Measurements from ENCODE around the gene FAF1.
A peak's percentile ranks its signal among the peaks of the same experiment; 100 is the strongest.
"Not testable (repeated sequence)": the region's sequence is repeated elsewhere in the genome, so short reads cannot be mapped to it uniquely, and the experiment has no call there.

FAF1 gene

DNA sequence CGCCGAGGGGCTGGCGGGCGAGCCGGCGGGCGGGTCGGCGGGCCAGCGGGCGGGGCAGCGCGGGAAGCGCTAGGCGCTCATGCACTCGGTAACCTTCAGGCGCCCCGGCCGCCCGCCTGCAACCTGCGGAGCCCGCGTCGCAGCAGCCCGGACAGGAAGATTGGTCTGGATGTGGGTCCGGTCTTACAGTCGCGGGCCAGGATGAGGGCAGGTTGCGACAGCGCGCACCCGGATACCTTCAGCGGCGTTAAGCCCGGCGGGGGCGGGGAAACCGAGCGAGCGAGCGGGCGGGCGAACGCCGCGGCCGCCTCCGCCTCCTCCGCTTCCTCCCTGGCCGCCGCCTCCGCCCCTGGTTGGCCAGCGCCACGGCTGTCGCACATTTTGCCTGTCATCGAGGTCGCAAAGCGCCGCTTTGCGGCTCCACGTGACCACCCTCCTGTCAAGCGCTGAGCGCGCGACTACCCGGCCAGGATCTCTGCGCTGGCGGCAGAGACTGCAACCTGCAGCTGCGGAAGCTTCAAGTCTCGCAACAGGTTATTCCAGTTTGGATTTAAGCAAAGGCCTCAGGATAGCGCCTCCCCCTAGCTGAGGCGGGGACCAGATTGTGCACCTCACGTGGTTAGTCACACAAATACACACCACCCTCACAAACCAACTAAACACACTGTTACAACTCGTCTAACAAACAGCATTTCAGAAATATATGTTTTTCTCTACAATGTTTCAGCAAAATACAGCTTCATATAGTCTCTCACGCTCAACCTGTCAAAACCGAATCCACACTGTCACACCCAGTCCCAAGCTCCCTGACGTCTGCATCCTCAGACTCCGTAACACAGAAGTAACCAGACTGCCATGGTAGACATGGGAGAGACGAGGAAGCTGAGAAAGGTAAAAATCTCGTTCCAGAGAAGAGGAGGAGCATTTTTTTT lies at the start of gene FAF1:
Gene FAF1, minus strand, starts transcription at position 355 of the 932 bp plus-strand sequence. CDS start 456 bp downstream, outside the sequence.
- no peak for DNase-seq

GRCh38 chr1:51009381-51009780 lies 49.3 kb upstream of the FAF1 start:
- no peak for DNase-seq

DNA sequence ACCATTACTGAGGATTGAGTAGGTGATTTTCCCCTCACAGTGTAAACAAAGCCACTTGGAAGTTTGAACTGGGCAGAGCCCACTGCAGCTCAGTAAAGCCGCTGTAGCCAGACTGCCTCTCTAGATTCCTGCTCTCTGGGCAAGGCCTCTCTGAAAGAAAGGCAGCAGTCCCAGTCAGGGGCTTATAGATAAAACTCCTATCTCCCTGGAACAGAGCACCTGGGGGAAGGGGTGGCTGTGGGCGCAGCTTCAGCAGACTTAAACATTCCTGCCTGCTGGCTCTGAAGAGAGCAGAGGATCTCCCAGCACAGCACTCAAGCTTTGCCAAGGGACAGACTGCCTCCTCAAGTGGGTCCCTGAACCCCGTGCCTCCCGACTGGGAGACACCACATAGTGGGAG lies 45.5 kb upstream of the FAF1 start:
- DNase-seq: not testable (repeated sequence)

GRCh38 chr1:51002516-51002915 lies 42.4 kb upstream of the FAF1 start:
- DNase-seq: peak; percentile 41

DNA sequence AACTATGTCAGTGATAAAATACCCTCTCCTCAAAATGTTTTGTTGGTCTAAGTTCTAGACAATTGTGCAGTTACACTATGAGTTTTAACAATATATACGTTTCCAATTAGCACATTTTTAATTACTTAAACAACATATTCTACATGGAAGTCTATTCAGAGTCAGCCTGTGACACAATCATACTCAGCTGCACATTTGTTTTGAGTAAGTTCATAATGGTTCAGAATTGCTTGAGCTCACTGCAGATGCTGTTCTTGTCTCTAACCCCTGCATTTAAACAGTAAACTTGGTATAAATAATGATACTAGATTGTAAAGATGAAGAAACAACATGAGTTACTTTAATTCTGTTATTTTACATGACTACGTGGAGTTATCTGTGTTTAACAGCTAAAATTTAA lies 40.6 kb upstream of the FAF1 start:
- no peak for DNase-seq

- DNase-seq: no peak
Observed at GRCh38 chr1:51000160-51000559, 40.1 kb upstream of the FAF1 start.

GRCh38 chr1:50999375-50999774 lies 39.3 kb upstream of the FAF1 start:
- not testable (repeated sequence) for DNase-seq

DNA sequence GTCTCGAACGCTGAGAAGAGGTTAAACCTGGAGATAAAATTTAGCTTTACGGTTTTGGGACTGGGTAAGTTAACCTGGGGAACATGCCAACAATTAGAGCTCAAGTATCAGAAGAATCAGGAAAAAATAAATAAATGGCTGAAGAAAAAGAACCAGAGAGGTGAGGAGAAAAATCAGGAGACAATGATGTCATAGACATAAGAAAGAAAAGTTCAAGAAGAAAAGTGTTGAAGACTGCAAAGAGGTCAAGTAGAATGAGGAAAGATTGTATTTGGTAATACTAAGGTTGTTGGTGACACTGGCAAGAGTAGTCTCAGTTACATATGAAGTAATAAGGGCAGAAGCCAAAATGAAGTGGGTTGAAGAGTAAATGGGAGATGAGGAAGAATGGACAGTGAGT lies 36.0 kb upstream of the FAF1 start:
- DNase-seq: no peak

- DNase-seq: no peak
Observed at GRCh38 chr1:50995651-50996050, 35.6 kb upstream of the FAF1 start.

DNA sequence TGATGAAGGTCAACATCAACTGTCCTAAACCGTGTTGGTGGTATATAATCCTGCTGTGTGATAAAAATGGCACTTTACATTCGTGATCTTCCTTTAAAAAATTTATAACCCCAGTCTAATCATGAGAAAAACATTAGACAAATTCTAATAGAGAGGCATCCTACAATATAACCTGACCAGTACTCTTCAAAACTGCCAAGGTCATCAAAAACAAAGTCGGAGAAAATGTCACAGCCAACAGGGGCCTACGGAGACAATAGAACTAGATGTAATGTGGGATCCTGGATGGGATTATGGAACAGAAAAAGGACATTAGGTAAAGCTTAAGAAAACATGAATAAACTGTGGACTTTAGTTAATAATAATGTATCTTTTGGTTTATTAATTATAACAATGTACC lies 34.9 kb upstream of the FAF1 start:
- DNase-seq: no peak

DNA sequence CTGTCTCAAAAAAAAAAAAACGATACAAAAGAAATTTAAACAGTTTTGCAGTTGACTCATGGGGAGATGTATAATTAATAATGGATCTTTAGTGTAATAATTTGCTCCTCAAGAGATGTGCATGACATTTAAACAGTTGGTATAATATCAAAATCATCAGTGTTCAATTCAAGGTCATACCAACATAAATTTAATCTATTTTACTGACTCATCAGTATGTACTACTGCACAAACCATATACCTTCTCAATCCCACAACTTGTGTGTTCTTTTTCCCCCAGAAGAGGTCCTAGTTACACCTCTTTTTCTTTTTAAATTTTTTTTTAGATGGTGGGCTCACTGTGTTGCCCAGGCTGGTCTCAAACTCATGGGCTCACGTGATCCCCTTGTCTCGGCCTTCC lies 33.6 kb upstream of the FAF1 start:
- DNase-seq: no peak

GRCh38 chr1:50992532-50993318 lies 32.7 kb upstream of the FAF1 start:
- DNase-seq: no peak

DNA sequence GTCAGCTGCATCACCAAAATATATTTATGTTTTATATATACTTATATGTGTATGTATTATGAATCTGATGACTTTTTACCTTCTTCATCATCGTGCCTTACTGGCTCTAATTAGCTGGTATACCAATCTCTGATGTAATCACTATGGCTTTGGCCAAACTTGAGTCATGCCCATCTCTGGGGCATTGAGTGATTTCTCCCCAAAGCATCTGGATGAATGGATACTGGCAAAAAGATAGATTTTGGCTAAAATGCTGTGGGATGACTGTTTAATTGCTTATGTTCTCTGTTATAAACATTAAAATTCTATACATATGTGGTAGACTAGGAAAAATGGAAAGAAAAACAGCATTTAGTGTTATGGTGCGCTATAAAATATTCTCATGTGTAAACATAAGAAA lies 29.6 kb upstream of the FAF1 start:
- no peak for DNase-seq

DNA sequence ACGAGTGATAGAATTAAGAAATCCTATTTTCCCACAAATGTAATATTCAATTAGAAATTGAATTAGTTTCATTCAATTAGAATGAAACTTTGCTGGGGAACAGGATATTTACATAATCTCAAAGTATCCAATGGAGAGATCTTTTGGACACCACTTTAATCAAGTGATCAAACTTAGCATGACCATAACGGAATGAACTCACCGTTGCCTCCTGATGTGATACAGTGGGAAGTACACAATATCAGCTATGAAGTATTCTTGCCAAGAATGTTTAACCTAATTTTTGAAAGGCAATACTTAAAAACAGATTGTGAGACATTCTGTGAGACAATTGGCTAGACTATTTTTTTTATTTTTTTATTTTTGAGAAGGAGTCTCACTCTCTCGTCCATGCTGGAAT lies 26.6 kb upstream of the FAF1 start:
- DNase-seq: no peak

GRCh38 chr1:50985094-50985493 lies 25.0 kb upstream of the FAF1 start:
- no peak for DNase-seq

DNA sequence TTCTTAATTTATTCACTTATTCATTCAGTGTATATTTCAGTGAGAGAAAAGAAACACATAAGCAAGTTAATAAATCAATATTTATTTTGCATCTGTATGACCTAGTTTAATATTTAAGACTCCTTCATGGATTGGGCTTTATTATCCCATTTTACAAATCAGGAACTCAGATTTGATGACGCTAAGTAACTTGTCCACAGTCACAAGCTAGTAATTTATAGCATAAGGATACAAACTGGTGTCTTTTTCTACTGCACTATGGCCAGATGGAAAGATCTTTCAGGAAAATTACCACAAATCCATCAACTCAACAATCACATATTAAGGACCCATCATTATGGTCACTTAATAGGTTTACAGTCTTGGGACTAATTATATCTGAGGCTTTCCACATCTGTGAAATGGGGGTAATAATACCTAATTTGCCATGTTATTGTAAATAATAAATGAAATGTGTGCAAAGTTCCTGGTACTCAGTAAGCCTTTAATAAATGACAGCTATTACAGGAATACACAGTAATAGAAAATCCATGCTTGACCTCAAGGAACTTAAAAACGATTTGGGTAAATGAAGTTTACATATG lies 23.2 kb upstream of the FAF1 start:
- no peak for DNase-seq

DNA sequence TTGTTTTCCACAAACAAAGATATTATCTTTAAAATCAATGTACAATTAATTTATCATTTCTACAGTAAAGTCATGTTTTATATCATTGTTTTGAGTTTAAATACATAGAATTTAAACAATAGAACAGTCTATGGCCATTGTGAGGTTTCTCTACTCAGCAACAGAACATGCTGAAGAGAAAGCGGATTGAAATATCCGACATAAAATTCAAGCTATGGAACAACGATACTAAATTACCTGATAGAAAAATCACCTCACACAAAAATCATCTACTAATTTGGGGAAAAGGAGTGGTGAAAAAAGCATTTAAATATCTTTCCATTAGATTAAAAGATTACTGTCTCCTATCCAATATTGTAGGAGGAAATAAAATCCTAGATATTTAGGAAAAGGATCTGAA lies 22.5 kb upstream of the FAF1 start:
- no peak for DNase-seq

GRCh38 chr1:50981741-50982140 lies 21.7 kb upstream of the FAF1 start:
- DNase-seq: no peak

- DNase-seq: no peak
Observed at GRCh38 chr1:50980505-50980904, 20.4 kb upstream of the FAF1 start.

GRCh38 chr1:50979937-50980336 lies 19.9 kb upstream of the FAF1 start:
- DNase-seq: no peak

DNA sequence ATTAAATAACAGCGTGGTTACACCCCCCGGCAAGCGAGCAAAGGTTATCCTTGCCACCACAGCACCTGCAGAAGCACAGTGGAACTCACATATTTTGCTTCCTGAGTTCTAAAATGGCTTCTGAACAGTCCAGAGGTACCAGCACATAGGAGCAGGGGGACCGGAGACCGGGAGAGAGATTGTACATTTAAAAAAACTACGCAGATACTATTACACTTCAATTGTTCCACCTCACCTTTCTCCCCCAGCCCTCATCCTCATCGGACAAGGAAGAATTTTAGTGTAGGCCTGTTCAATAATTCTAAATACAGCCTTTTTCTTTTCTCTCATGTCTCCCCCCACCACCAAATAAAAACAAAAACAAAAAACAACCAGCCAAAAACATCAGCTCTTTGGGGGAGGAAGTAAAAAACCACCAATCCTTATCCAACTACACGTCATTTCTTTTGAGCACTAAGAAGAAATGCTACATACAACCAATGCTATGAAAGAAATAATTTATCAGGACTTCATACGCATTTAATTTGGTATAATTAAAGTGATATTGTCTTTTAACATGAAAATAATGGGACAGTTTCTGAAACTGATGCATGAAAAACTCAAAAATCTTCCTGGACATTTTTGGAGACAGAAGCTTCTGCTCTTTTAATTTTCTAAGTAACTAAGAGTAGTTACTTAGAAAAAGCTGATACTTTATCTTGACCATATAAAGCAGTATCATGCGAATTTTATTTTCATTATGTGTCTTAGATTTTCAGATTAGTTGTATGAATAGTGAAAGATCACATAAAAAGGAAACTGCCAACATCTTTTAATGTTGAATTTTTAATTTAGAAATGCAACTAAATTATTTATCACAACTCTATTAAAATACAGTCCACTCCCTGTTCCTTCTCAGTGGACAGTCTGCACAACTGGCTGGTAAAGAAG lies 19.1 kb upstream of the FAF1 start:
- DNase-seq: no peak

- DNase-seq: no peak
Observed at GRCh38 chr1:50978144-50978851, 18.2 kb upstream of the FAF1 start.
